HEK293T (cell line): ENCODE results near the gene IDS.

ENCODE experiments used
- CTBP1 ChIP-seq: fragments of 450-650 bp; IDR thresholded peaks from 2 replicates; pipeline ENCODE4 v1.6.1; 2016; ENCODE audit warnings: borderline replicate concordance
- FOXA1 ChIP-seq: fragments of 450-650 bp; IDR thresholded peaks from 2 replicates; pipeline ENCODE4 v1.6.1; 2016; ENCODE audit warnings: mild to moderate bottlenecking
- PKNOX1 ChIP-seq: fragments of 450-650 bp; IDR thresholded peaks from 2 replicates; pipeline ENCODE4 v1.6.1; 2016
- SP1 ChIP-seq: fragments of 450-650 bp; IDR thresholded peaks from 2 replicates; pipeline ENCODE4 v1.6.1; 2017

- no peak for TF ChIP-seq FOXA1
- no peak for TF ChIP-seq PKNOX1
- no peak for TF ChIP-seq CTBP1
- TF ChIP-seq SP1, result no peak
Observed at GRCh38 chrX:149504915-149505651, at the start of gene IDS.
